WTC11 (cell line): ENCODE data around the gene COL12A1.

Source experiments
- CTCF ChIP-seq: fragments of 200-600 bp; IDR thresholded peaks from 2 replicates; pipeline ENCODE4 v1.8.0; 2022; ENCODE audit warnings: antibody characterized with exemption
- NFE2L1 ChIP-seq: sonication (generic); formaldehyde crosslinking; IDR thresholded peaks from 2 replicates; pipeline ENCODE4 v1.8.1; 2023; ENCODE audit warnings: missing genetic modification reagents

- TF ChIP-seq NFE2L1 (CRISPR knock-in tag): no peak
- no peak for TF ChIP-seq CTCF
Measured at GRCh38 chr6:75244063-75244584, 38.3 kb upstream of the COL12A1 start.
